ENCODE results near the gene TIFAB. TPM values are rescaled to one million over a fixed set of nuclear protein-coding genes. Genes with fewer than 3 reads are reported as not detected.

The TIFAB gene
- total RNA-seq, 1 donor from 2014 or later: not detected

Small RNA genes within 50 kb of the gene (small RNA-seq; reads per million reads assigned to genes)
- gene DCANP1: not detected

Other genes with a start within 250 kb of the TIFAB start
- gene MACROH2A1, start 53.1 kb downstream of the TIFAB start, total RNA-seq: 134 TPM
- gene DCANP1, start 5.0 kb downstream of the TIFAB start, total RNA-seq: not detected
- gene NEUROG1, start 83.6 kb upstream of the TIFAB start, total RNA-seq: 0.41 TPM
- 7.7 TPM for gene CXCL14, start 126.6 kb upstream of the TIFAB start, total RNA-seq

Measured in frontal cortex (tissue), 1 donor.